Measurements from ENCODE around the gene SORBS2.
"Not testable (repeated sequence)": the region's sequence is repeated elsewhere in the genome, so short reads cannot be mapped to it uniquely, and the experiment has no call there.

The SORBS2 gene

DNA sequence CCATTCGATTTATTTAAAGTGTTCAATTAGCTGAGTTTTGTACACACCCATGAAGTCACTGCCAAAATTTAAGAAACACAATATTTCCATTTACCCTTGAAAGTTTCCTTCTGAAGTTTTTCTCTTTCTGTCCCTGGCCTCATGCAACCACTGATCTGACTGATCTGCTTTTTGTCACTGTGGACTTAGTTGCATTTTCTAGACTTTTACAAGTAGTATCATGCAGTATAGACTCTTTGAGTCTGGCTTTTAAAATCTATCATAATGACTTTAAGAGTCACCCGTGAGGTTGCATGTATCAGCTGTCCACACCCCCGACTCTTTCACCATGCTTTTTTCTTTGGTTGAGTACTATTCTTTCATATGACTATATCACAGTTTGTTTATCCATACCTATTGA, 247.6 kb downstream of the SORBS2 start:
- Histone ChIP-seq H3K9ac (ENCODE audit: low read depth, low read length) (no peak overlapping the region), H3K27ac (ENCODE audit: low read depth, low read length) (no peak overlapping the region), H3K36me3 (ENCODE audit: insufficient read depth, low read length) (no peaks in the 10 kb centered on the region), H3K9me3 (ENCODE audit: insufficient read depth, low read depth, low read length) (peaks cover 12% of the 10 kb centered on the region; the same call in 1 of the 2 replicates), H3K4me1 (ENCODE audit: insufficient read depth, low read length) (0 out of 2 replicates have a peak, but pooled peaks cover 7% of the 10 kb centered on the region), H3K27me3 (ENCODE audit: insufficient read depth, low read length) (no peaks in the 10 kb centered on the region), H3K4me3 (ENCODE audit: low read length) (no peak overlapping the region)
- 90% methylated on average over 2 of the region's 3 CpGs for WGBS

DNA sequence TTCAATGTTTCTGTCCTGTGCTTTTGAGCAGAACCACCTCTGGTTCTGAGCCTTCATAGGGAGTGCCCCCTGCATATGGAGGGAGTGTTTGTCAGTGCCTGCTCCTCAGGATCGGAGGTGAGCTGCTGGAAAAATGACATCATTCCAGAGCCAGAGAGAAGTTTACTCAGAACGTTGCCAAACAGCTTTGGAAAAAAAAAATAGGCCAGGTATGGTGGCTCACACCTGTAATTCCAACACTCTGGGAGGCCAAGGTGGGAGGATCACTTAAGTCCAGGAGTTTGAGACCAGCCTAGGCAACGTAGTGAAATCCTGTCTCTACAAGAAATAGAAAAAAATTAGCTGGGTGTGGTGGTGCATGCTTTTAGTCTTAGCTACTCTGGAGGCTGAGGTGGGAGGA, 249.5 kb downstream of the SORBS2 start:
- Histone ChIP-seq H3K27ac (ENCODE audit: low read depth, low read length) (no peak overlapping the region), H3K27me3 (ENCODE audit: insufficient read depth, low read length) (no peaks in the 10 kb centered on the region), H3K4me1 (ENCODE audit: insufficient read depth, low read length) (0 out of 2 replicates have a peak, but pooled peaks cover 9% of the 10 kb centered on the region), H3K4me3 (ENCODE audit: low read length) (no peak overlapping the region), H3K9me3 (ENCODE audit: insufficient read depth, low read depth, low read length) (peaks cover 12% of the 10 kb centered on the region; the same call in 1 of the 2 replicates), H3K36me3 (ENCODE audit: insufficient read depth, low read length) (no peaks in the 10 kb centered on the region), H3K9ac (ENCODE audit: low read depth, low read length) (no peak overlapping the region)
- WGBS = 88% methylated on average over 3 of the region's 3 CpGs

DNA sequence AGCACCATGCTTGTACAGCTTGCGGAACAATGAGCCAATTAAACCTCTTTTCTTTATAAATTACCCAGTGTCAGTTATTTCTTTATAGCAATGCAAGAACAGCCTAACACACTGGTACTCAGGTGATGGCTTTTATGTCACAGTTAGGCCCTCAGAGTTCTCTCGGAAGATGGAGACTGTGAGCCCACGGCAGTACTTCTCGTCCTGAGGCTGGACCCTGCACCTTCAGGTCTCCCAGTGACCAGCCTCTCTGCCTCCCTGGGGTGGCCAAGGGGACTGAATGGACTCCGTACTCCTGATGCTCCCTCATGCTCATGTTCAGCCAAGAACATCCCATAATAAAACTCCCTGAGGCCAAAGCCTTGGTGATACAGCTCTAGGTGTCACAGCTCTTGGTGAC, 251.7 kb downstream of the SORBS2 start:
- H3K27me3 ChIP-seq (ENCODE audit: insufficient read depth, low read length) = no peaks in the 10 kb centered on the region
- H3K27ac ChIP-seq (ENCODE audit: low read depth, low read length) = no peak overlapping the region; the same call in 1 of the 2 replicates
- H3K36me3 ChIP-seq (ENCODE audit: insufficient read depth, low read length) = no peaks in the 10 kb centered on the region
- 94% methylated on average over 5 of the region's 5 CpGs for WGBS
- 0 out of 2 replicates have a peak, but pooled peaks cover 9% of the 10 kb centered on the region for H3K4me1 ChIP-seq (ENCODE audit: insufficient read depth, low read length)
- peaks cover 9% of the 10 kb centered on the region; the same call in 1 of the 2 replicates for H3K9me3 ChIP-seq (ENCODE audit: insufficient read depth, low read depth, low read length)
- no peak overlapping the region for H3K9ac ChIP-seq (ENCODE audit: low read depth, low read length)
- H3K4me3 ChIP-seq (ENCODE audit: low read length) = no peak overlapping the region

DNA sequence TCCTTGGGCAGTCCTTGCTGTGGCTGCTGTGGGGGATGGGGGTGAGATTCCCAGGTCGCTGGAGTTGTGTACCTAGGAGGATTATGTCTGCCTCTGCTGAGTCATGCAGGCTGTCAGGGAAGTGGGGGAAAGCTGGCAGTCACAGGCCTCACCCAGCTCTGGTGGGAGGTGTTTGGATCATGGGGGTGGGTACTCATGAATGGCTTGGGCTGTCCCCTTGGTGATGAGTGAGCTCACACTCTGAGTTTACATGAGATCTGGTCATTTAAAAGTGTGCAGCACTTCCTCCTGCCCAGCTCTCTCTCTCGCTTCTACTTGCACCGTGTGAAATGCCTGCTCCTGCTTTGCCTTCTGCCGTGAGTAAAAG, 252.1 kb downstream of the SORBS2 start:
- no peaks in the 10 kb centered on the region for H3K27me3 ChIP-seq (ENCODE audit: insufficient read depth, low read length)
- no peak overlapping the region; the same call in 1 of the 2 replicates for H3K27ac ChIP-seq (ENCODE audit: low read depth, low read length)
- no peaks in the 10 kb centered on the region for H3K36me3 ChIP-seq (ENCODE audit: insufficient read depth, low read length)
- no peak overlapping the region for H3K9ac ChIP-seq (ENCODE audit: low read depth, low read length)
- no peak overlapping the region for H3K4me3 ChIP-seq (ENCODE audit: low read length)
- H3K9me3 ChIP-seq (ENCODE audit: insufficient read depth, low read depth, low read length) = peaks cover 5% of the 10 kb centered on the region; the same call in 1 of the 2 replicates
- 49% methylated on average over 4 of the region's 4 CpGs for WGBS
- H3K4me1 ChIP-seq (ENCODE audit: insufficient read depth, low read length) = 0 out of 2 replicates have a peak, but pooled peaks cover 9% of the 10 kb centered on the region

DNA sequence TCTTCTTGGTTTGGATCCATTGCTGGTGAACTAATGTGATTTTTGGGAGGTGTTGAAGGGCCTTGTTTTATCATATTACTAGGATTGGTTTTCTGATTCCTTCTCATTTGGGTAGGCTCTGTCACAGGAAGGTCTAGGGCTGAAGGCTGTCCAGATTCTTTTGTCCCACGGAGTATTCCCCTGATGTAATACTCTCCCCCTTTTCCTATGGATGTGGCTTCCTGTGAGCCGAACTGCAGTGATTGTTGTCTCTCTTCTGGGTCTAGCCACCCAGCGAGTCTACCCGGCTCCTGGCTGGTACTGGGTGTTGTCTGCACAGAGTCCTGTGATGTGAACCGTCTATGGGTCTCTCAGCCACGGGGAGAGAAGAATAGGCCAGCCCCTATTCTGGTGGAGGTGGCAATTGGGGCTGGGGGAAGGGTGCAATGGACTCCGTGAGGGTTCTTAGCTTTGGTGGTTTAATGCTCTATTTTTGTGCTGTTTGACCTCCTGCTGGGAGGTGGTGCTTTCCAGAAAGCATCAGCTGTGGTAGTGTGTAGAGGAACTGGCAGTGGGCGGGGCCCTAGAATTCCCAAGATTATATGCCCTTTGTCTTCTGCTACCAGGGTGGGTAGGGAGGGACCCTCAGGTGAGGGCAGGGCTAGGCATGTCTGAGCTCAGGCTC, 252.6 kb downstream of the SORBS2 start:
- WGBS = 81% methylated on average over 8 of the region's 8 CpGs
- H3K27ac ChIP-seq (ENCODE audit: low read depth, low read length) = not testable (repeated sequence)

DNA sequence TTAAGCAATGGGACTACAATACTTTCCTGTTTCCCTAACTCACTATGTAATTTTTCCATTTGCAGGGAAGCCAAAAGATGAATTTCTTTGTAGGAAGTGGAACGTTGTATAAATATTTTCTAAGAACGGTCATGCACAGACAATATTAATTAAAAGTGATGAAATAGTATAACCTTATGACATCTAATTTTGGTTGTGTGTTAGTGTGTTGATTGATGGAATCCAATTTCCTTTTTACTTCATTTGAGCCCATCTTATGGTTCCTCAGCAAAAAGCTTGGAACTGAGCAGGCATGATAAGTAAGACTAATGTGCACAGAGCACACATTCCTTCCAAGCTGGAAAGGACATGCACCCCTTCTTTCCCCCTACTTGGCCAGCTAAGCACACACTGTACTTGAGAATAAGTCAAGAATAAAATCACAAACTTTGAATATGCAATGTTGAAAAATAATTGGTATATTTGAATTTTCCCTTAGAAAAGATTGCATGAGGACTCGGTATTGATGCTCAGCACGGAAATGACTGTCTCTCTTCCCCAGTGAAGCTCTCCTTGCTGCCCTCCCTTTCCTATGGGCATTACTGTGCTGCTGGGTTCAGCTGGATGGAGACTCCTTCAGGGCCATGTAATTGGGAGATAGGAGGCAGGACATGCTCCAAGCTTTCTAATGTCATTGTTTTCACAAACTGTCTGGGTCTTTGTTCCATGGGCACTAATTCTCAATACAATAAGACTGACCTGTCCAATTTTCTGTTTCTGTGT, 257.4 kb downstream of the SORBS2 start:
- Histone ChIP-seq H3K36me3 (ENCODE audit: insufficient read depth, low read length) (no peaks in the 10 kb centered on the region), H3K27me3 (ENCODE audit: insufficient read depth, low read length) (no peaks in the 10 kb centered on the region), H3K9ac (ENCODE audit: low read depth, low read length) (no peak overlapping the region), H3K27ac (ENCODE audit: low read depth, low read length) (no peak overlapping the region), H3K4me3 (ENCODE audit: low read length) (no peak overlapping the region), H3K9me3 (ENCODE audit: insufficient read depth, low read depth, low read length) (no peaks in the 10 kb centered on the region), H3K4me1 (ENCODE audit: insufficient read depth, low read length) (0 out of 2 replicates have a peak, but pooled peaks cover 4% of the 10 kb centered on the region)
- WGBS = 89% methylated on average over 2 of the region's 4 CpGs

More for the DNA sequence above, 252.6 kb downstream of the SORBS2 start:
- H3K27me3 ChIP-seq (ENCODE audit: insufficient read depth, low read length); H3K4me3 ChIP-seq (ENCODE audit: low read length); H3K4me1 ChIP-seq (ENCODE audit: insufficient read depth, low read length); H3K36me3 ChIP-seq (ENCODE audit: insufficient read depth, low read length); H3K9ac ChIP-seq (ENCODE audit: low read depth, low read length); H3K9me3 ChIP-seq (ENCODE audit: insufficient read depth, low read depth, low read length): not testable (repeated sequence)

DNA sequence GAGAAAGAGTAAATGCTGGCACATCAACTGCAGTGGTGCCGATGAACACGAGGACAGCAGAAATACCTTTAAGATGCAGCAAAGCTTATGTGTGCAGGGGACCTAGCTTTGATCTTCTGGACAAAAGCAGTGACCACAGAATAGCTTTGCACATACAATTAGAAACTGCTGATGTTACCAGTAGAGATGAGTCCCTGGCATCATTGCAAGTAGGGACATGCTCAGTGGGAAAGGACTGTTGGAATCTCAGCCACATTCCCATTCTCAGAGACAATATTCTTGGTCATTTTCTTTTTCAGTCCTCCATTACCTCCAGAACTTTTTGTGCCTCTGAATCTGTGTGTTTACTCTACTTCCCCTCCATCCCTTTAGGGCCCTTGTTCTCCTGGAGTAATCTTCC, 259.7 kb downstream of the SORBS2 start:
- Histone ChIP-seq H3K9me3 (ENCODE audit: insufficient read depth, low read depth, low read length) (no peaks in the 10 kb centered on the region), H3K4me3 (ENCODE audit: low read length) (no peak overlapping the region)
- 95% methylated on average over 2 of the region's 2 CpGs for WGBS

DNA sequence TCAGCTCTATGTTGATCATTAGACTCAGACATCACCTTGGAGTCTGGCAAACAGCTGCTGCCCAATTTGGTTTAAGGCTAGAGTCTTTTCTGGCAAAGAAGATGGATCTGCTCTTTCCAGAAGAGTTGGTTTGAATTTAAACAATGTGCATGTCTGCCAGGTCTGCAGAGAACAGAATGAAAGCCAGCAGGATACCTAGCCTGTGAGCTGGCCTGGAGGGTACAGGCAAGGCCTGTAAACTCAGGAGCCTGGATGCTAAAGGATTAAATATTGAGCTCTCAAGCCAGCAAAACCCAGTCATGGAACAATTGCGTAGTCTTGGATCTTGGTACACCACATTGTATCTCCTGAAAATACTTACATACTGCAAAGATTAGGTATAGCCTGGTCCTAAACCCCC, 261.1 kb downstream of the SORBS2 start:
- Histone ChIP-seq H3K27ac (ENCODE audit: low read depth, low read length) (no peak overlapping the region), H3K9me3 (ENCODE audit: insufficient read depth, low read depth, low read length) (no peaks in the 10 kb centered on the region), H3K4me3 (ENCODE audit: low read length) (no peak overlapping the region), H3K36me3 (ENCODE audit: insufficient read depth, low read length) (no peaks in the 10 kb centered on the region), H3K9ac (ENCODE audit: low read depth, low read length) (no peak overlapping the region), H3K4me1 (ENCODE audit: insufficient read depth, low read length) (no peaks in the 10 kb centered on the region), H3K27me3 (ENCODE audit: insufficient read depth, low read length) (no peaks in the 10 kb centered on the region)
- WGBS = 60% methylated on average over 1 of the region's 1 CpG

More for the DNA sequence above, 259.7 kb downstream of the SORBS2 start:
- Histone ChIP-seq H3K4me1 (ENCODE audit: insufficient read depth, low read length) (no peaks in the 10 kb centered on the region), H3K9ac (ENCODE audit: low read depth, low read length) (no peak overlapping the region), H3K27ac (ENCODE audit: low read depth, low read length) (no peak overlapping the region), H3K36me3 (ENCODE audit: insufficient read depth, low read length) (no peaks in the 10 kb centered on the region), H3K27me3 (ENCODE audit: insufficient read depth, low read length) (no peaks in the 10 kb centered on the region)

DNA sequence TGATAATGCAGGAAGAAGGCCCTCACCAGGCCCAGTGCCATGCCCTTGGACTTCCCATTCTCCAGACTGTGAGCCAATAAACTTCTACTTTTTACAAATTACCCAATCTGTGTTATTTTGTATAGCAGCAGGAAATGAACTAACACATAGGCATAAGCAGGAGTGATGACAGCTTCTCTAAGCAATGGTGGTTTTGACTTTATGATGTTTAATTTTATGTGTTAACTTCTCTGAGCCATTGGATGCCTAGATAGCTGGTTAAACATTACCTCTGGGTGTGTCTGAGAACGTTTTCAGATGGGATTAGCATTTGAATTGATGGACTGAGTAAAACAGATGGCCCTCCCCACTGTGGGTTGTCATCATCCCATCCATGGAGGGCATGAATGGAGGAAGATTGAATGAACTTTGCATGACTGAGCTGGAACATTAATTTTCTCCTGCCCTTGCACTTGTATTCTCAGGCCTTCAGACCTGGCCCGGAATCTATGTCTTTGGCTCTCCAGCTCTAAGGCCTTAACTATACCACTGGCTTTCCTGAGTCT, 262.8 kb downstream of the SORBS2 start:
- 54% methylated on average over 2 of the region's 2 CpGs for WGBS
- Histone ChIP-seq H3K27ac (ENCODE audit: low read depth, low read length) (no peak overlapping the region), H3K27me3 (ENCODE audit: insufficient read depth, low read length) (no peaks in the 10 kb centered on the region), H3K4me3 (ENCODE audit: low read length) (no peak overlapping the region), H3K9ac (ENCODE audit: low read depth, low read length) (no peak overlapping the region), H3K4me1 (ENCODE audit: insufficient read depth, low read length) (no peaks in the 10 kb centered on the region), H3K9me3 (ENCODE audit: insufficient read depth, low read depth, low read length) (no peaks in the 10 kb centered on the region), H3K36me3 (ENCODE audit: insufficient read depth, low read length) (no peaks in the 10 kb centered on the region)

DNA sequence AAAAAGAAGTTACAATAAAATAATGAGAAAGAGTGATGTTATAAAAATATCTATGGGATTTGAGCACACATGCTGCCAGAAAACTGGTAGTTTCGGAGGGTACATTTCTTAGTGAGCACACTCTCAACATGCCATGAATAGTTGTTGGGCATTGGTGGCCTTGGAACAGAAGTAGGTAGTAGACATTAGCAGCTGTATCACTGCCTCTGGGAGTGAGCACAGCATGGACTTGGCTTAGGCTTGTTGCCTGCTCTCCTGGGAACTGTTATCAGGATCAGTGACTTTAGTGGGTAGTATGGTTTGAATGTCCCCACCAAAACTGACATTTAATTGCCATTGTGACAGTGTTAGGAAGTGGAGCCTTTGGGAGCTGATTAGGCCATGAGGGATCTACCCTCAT, 263.4 kb downstream of the SORBS2 start:
- Histone ChIP-seq H3K9ac (ENCODE audit: low read depth, low read length) (no peak overlapping the region), H3K36me3 (ENCODE audit: insufficient read depth, low read length) (no peaks in the 10 kb centered on the region), H3K4me1 (ENCODE audit: insufficient read depth, low read length) (no peaks in the 10 kb centered on the region), H3K27me3 (ENCODE audit: insufficient read depth, low read length) (no peaks in the 10 kb centered on the region), H3K4me3 (ENCODE audit: low read length) (no peak overlapping the region), H3K27ac (ENCODE audit: low read depth, low read length) (no peak overlapping the region), H3K9me3 (ENCODE audit: insufficient read depth, low read depth, low read length) (no peaks in the 10 kb centered on the region)
- 97% methylated on average over 1 of the region's 1 CpG for WGBS

DNA sequence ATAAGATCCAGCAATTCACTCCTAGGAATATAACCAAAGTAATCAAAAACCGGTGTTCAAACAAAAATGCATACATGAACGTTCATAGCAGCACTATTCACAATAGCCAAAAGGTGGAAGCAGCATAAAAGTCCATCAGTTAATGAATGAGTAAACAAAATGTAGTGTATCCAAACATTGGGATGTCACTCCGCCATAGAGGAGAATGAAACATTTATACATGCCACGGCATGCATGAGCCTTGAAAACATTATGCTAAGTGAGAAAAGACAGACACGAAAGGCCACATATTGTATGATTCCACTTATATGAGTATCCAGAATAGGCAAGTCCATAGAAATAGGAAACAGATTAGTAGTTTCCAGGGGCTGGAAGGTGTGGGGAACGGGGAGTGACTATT, 265.7 kb downstream of the SORBS2 start:
- Histone ChIP-seq H3K9me3 (ENCODE audit: insufficient read depth, low read depth, low read length) (no peaks in the 10 kb centered on the region), H3K27ac (ENCODE audit: low read depth, low read length) (no peak overlapping the region), H3K4me3 (ENCODE audit: low read length) (no peak overlapping the region), H3K27me3 (ENCODE audit: insufficient read depth, low read length) (peaks cover 10% of the 10 kb centered on the region; the same call in 1 of the 2 replicates), H3K4me1 (ENCODE audit: insufficient read depth, low read length) (no peaks in the 10 kb centered on the region), H3K9ac (ENCODE audit: low read depth, low read length) (no peak overlapping the region), H3K36me3 (ENCODE audit: insufficient read depth, low read length) (no peaks in the 10 kb centered on the region)
- WGBS = 93% methylated on average over 6 of the region's 6 CpGs

Data from HUES64 (cell line).